NCI-H2107 treated with DMSO at 0.1 percent for 48 hours (cell line): ENCODE measurements around the gene ABHD2.
"Not testable (repeated sequence)": the region's sequence is repeated elsewhere in the genome, so short reads cannot be mapped to it uniquely, and the experiment has no call there.

Experiments used
- DNase-seq: peaks from one replicate; lab custom pipeline; 2025; ENCODE audit not compliant: unreplicated experiment; lab: John Stamatoyannopoulos, UW

The ABHD2 gene

GRCh38 chr15:89075101-89075640 is 13.1 kb upstream of the ABHD2 start:
- no peak for DNase-seq

GRCh38 chr15:89075846-89076245 is 12.4 kb upstream of the ABHD2 start:
- no peak for DNase-seq

GRCh38 chr15:89077750-89078149 is 10.5 kb upstream of the ABHD2 start:
- no peak for DNase-seq

- DNase-seq: no peak
Measured at GRCh38 chr15:89078851-89079810, 9.1 kb upstream of the ABHD2 start.

- DNase-seq: no peak
Measured at GRCh38 chr15:89081878-89082277, 6.4 kb upstream of the ABHD2 start.

GRCh38 chr15:89083246-89083645 is 5.0 kb upstream of the ABHD2 start:
- no peak for DNase-seq

- no peak for DNase-seq
Measured at GRCh38 chr15:89085289-89085926, 2.8 kb upstream of the ABHD2 start.

GRCh38 chr15:89085933-89086332 is 2.3 kb upstream of the ABHD2 start:
- not testable (repeated sequence) for DNase-seq

- not testable (repeated sequence) for DNase-seq
Measured at GRCh38 chr15:89086390-89086789, 1.9 kb upstream of the ABHD2 start.

- DNase-seq: no peak
Measured at GRCh38 chr15:89087161-89087829, 961 bp upstream of the ABHD2 start.

GRCh38 chr15:89088605-89089315 is 504 bp downstream of the ABHD2 start:
- no peak for DNase-seq

- peak; percentile 20 for DNase-seq
Measured at GRCh38 chr15:89089316-89090230, 1.3 kb downstream of the ABHD2 start.

GRCh38 chr15:89090791-89091626 is 2.8 kb downstream of the ABHD2 start:
- peak; percentile 34 for DNase-seq

GRCh38 chr15:89091627-89092220 is 3.5 kb downstream of the ABHD2 start:
- DNase-seq: peak; percentile 34

GRCh38 chr15:89093509-89093908 is 5.3 kb downstream of the ABHD2 start:
- no peak for DNase-seq

- no peak for DNase-seq
Measured at GRCh38 chr15:89095073-89095472, 6.8 kb downstream of the ABHD2 start.

GRCh38 chr15:89095556-89095955 is 7.3 kb downstream of the ABHD2 start:
- no peak for DNase-seq

- no peak for DNase-seq
Measured at GRCh38 chr15:89096664-89097063, 8.4 kb downstream of the ABHD2 start.
